ENCODE results near the gene CMTM6.

DNA sequence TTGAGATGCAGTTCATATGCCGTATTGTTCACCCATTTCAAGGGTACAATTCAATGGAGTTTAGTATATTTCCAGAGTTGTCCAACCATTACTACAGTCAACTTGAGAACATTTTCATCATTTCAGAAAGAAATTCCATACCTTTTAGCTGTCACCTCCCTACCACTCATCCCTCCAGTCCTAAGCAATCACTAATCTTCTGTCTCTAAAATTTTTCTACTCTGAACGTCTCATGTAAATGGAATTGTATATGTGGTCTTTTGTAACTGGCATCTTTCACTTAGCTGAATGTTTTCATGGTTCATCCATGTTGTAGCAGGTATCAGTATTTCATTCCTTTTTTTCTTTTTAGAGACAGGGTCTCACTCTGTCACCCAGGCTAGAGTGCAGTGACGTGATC lies 59.9 kb downstream of the CMTM6 start:
- TF ChIP-seq POLR2A (IDR thresholded peaks at IDR 0.05; ENCODE audit: low read length) (no peak), GATA1 (IDR thresholded peaks at IDR 0.05; ENCODE audit: low read depth, low read length) (no peak)

Measured in erythroblast (primary cell).